Stimulated activated naive CD8-positive, alpha-beta T cell treated with anti-CD3 and anti-CD28 coated beads, Interleukin-15, Interleukin-2, amounts not matched to agents 100 U/mL and 50 U/mL, for 24 hours (primary cell): Measurements from ENCODE around the gene FBXO30.

Experiments
- ATAC-seq: fragments of 150-1000 bp; cut with Tn5 transposase; one replicate; pipeline ENCODE4 v1.10.0; 2021
- DNase-seq: peaks from one replicate; pipeline ENCODE4 v3.0.0; 2021

FBXO30 gene

GRCh38 chr6:145749632-145750031, 65.0 kb downstream of the FBXO30 start:
- DNase-seq: no peak
- ATAC-seq: no peak

- DNase-seq: no peak
- no peak for ATAC-seq
Measured at GRCh38 chr6:145745861-145746260, 68.7 kb downstream of the FBXO30 start.

GRCh38 chr6:145744619-145745018, 70.0 kb downstream of the FBXO30 start:
- DNase-seq: no peak
- no peak for ATAC-seq
